ENCODE results near the gene AMOTL1. TPM values are rescaled to one million over a fixed set of nuclear protein-coding genes. Genes with fewer than 3 reads are reported as not detected.

Gene AMOTL1
- total and polyA plus RNA-seq, 2 donors (not counting 3 experiments of a cell fraction or from before 2014, with no cell fraction given) = 12.5 to 37.8 TPM

DNA sequence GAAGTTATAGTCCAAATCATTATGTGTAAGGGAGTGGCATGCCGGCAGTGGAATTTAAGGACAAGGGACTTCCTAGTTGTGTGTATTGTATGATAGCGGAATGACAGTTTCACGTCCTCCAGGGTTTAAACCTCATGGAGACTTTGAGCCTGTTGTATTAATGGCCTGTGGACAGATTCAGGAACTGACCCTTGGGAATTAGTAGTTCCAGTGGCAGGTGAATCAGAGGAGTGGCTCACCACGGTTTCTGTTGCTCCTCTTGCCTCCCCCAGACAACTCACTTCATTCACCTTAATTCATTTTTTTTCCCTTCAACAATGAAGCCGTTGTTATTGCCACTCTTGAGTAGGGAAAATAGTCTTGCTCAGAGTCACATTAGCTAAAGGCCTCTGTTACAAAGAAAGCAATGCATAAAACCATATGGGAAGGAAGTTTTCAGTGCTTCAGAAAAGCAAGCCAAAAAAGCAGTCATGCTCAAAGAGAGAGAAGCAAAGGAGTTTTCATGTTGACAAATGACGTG lies 22.6 kb downstream of the AMOTL1 start:
- Histone ChIP-seq H3K4me2 (ENCODE audit: insufficient read depth, low read length) (no peak overlapping the region), H3K9me3 (replicated peaks; ENCODE audit: control insufficient read depth, insufficient read depth, low read length) (no peaks in the 10 kb centered on the region), H3K27me3 (ENCODE audit: control insufficient read depth in 2 of 2, insufficient read depth in 2 of 2, low read length in 2 of 2) (no peaks in the 10 kb centered on the region), H2AFZ (ENCODE audit: low read depth, low read length) (no peak overlapping the region), H3K9me1 (replicated peaks; ENCODE audit: control insufficient read depth, extremely low read depth, insufficient read depth, low read length) (no peaks in the 10 kb centered on the region), H3K4me1 (ENCODE audit: control insufficient read depth, extremely low read depth, insufficient read depth, low read length) (peaks cover 42% of the 10 kb centered on the region), H3K79me2 (ENCODE audit: control insufficient read depth, insufficient read depth, low read length) (peaks cover 73% of the 10 kb centered on the region), H4K20me1 (replicated peaks; ENCODE audit: control insufficient read depth, extremely low read depth, insufficient read depth, low read length) (no peaks in the 10 kb centered on the region), H3K9ac (replicated peaks; ENCODE audit: extremely low read depth, insufficient read depth, low read length) (no peak overlapping the region), H3K4me3 (replicated peaks in 1 of 3; ENCODE audit: insufficient read depth in 1 of 3, low read depth in 1 of 3, low read length in 3 of 3) (no peak overlapping the region), H3K36me3 (ENCODE audit: control insufficient read depth in 2 of 2, extremely low read depth in 1 of 2, insufficient read depth in 2 of 2, low read length in 2 of 2) (no peaks in the 10 kb centered on the region), H3K27ac (ENCODE audit: insufficient read depth, low read depth, low read length) (no peak overlapping the region)
- intact Hi-C loops (cut with micrococcal nuclease) (loop anchor here (10.0 kb wide), 1 partner anchor 994 kb away; the partner anchor contains the start of gene FAM76B), dilution Hi-C loops (cut with MboI; ENCODE audit: extremely low pct_ligation_motif_present, low sequenced_read_pairs) (no loop called here)
- no TSS peak for BruUV-seq (replicated peaks)
- TF ChIP-seq FOS (IDR thresholded peaks at IDR 0.05; ENCODE audit: borderline replicate concordance, insufficient read depth, low read length) = no peak
- FAIRE-seq (no peak), DNase-seq (ENCODE audit: low read depth, low spot score) (no peak)
- ChIA-PET POLR2A (no interaction called here), CTCF (interaction anchor here (1.6 kb wide), 1 partner anchor 45 kb away, joined by 5 read pairs; no protein-coding TSS in a partner anchor)

DNA sequence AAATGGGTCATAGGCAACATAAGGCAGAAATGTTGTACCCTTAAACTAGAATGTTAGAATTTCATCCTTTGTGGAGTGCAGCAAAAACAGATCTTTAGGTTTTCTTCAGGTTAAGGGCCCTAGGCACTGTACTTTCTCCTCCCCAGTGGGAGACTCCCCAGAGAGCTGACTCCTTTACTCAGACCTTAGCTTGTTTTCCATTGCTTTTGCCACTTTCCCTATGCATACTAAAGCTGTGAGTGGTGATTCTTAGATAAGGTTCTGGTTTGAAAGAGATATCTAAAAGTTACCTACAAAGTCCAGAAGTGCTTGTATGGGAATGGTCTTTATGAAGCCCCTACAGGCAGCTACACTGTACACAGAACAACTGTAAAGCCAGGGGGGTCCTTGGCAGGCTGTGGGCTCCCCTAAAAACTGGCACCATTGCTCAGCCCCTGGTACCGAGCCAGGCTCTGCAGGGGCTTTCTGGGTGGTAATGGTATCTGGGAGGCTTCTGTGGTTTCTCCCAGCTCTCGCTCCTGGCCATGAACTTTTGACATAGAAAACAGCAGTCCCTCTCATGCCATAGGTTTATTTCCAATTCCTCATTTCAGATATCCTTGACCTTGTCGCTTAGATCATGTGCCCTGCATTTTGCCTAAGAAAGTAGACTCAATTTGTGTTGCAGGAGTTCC lies 23.2 kb downstream of the AMOTL1 start:
- intact Hi-C loops (cut with micrococcal nuclease) = loop anchor here (10.0 kb wide), 1 partner anchor 993 kb away; the partner anchor contains the start of gene FAM76B
- H3K9me1 ChIP-seq (replicated peaks; ENCODE audit: control insufficient read depth, extremely low read depth, insufficient read depth, low read length) = no peaks in the 10 kb centered on the region
- H3K4me2 ChIP-seq (ENCODE audit: insufficient read depth, low read length) = no peak overlapping the region
- H3K4me3 ChIP-seq (replicated peaks in 1 of 3; ENCODE audit: insufficient read depth in 1 of 3, low read depth in 1 of 3, low read length in 3 of 3) = no peak overlapping the region
- H3K9ac ChIP-seq (replicated peaks; ENCODE audit: extremely low read depth, insufficient read depth, low read length) = no peak overlapping the region
- H3K4me1 ChIP-seq (ENCODE audit: control insufficient read depth, extremely low read depth, insufficient read depth, low read length) = peaks cover 48% of the 10 kb centered on the region
- TF ChIP-seq, protein P1, sequence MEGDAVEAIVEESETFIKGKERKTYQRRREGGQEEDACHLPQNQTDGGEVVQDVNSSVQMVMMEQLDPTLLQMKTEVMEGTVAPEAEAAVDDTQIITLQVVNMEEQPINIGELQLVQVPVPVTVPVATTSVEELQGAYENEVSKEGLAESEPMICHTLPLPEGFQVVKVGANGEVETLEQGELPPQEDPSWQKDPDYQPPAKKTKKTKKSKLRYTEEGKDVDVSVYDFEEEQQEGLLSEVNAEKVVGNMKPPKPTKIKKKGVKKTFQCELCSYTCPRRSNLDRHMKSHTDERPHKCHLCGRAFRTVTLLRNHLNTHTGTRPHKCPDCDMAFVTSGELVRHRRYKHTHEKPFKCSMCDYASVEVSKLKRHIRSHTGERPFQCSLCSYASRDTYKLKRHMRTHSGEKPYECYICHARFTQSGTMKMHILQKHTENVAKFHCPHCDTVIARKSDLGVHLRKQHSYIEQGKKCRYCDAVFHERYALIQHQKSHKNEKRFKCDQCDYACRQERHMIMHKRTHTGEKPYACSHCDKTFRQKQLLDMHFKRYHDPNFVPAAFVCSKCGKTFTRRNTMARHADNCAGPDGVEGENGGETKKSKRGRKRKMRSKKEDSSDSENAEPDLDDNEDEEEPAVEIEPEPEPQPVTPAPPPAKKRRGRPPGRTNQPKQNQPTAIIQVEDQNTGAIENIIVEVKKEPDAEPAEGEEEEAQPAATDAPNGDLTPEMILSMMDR (IDR thresholded peaks at IDR 0.05; ENCODE audit: extremely low read depth in 1 of 2, insufficient read depth in 1 of 2, low read depth in 1 of 2, low read length in 2 of 2) = no peak
- TF ChIP-seq MYC (IDR thresholded peaks at IDR 0.05; ENCODE audit: low read depth, low read length) = no peak
- no peak for TF ChIP-seq FOS (IDR thresholded peaks at IDR 0.05; ENCODE audit: borderline replicate concordance, insufficient read depth, low read length)
- TF ChIP-seq EZH2 (IDR thresholded peaks at IDR 0.05; ENCODE audit: borderline replicate concordance, low read depth, low read length, severe bottlenecking) = no peak
- TF ChIP-seq, protein P2, sequence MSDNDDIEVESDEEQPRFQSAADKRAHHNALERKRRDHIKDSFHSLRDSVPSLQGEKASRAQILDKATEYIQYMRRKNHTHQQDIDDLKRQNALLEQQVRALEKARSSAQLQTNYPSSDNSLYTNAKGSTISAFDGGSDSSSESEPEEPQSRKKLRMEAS (IDR thresholded peaks at IDR 0.05; ENCODE audit: insufficient read depth, insufficient read length) = no peak
- TF ChIP-seq GATA2 (IDR thresholded peaks at IDR 0.05; ENCODE audit: insufficient read depth, insufficient read length, low read depth, low read length) = no peak
- TF ChIP-seq POLR2AphosphoS5 (IDR thresholded peaks at IDR 0.05; ENCODE audit: insufficient read depth, low read depth, low read length) = no peak
- no peak for TF ChIP-seq POLR2A (IDR thresholded peaks at IDR 0.05; ENCODE audit: low read depth, low read length)
- no peak for TF ChIP-seq JUN (IDR thresholded peaks at IDR 0.05; ENCODE audit: borderline replicate concordance, insufficient read depth, insufficient read length, low read depth)
- H3K36me3 ChIP-seq (ENCODE audit: control insufficient read depth in 2 of 2, extremely low read depth in 1 of 2, insufficient read depth in 2 of 2, low read length in 2 of 2) = no peaks in the 10 kb centered on the region
- POLR2A ChIA-PET = no interaction called here
- H3K27ac ChIP-seq (ENCODE audit: insufficient read depth, low read depth, low read length) = no peak overlapping the region
- no peak overlapping the region for H2AFZ ChIP-seq (ENCODE audit: low read depth, low read length)
- dilution Hi-C loops (cut with MboI; ENCODE audit: extremely low pct_ligation_motif_present, low sequenced_read_pairs) = no loop called here
- H4K20me1 ChIP-seq (replicated peaks; ENCODE audit: control insufficient read depth, extremely low read depth, insufficient read depth, low read length) = no peaks in the 10 kb centered on the region
- H3K9me3 ChIP-seq (replicated peaks; ENCODE audit: control insufficient read depth, insufficient read depth, low read length) = no peaks in the 10 kb centered on the region
- FAIRE-seq = no peak
- no TSS peak for BruUV-seq (replicated peaks)
- H3K79me2 ChIP-seq (ENCODE audit: control insufficient read depth, insufficient read depth, low read length) = peaks cover 76% of the 10 kb centered on the region
- H3K27me3 ChIP-seq (ENCODE audit: control insufficient read depth in 2 of 2, insufficient read depth in 2 of 2, low read length in 2 of 2) = no peaks in the 10 kb centered on the region
- CTCF ChIA-PET = interaction anchor here (1.0 kb wide), 1 partner anchor 41 kb away, joined by 3 read pairs; no protein-coding TSS in a partner anchor
- no peak for DNase-seq (ENCODE audit: low read depth, low spot score)

All from endothelial cell of umbilical vein (primary cell).